Erythroblast (primary cell): ENCODE measurements around the gene ASB8.

Source experiments
- GATA1 ChIP-seq: IDR thresholded peaks from 2 replicates; pipeline ENCODE4 v1.6.1; 2011; ENCODE audit warnings: low read depth, mild to moderate bottlenecking, control low read depth, low read length, moderate library complexity
- POLR2A ChIP-seq: IDR thresholded peaks from 2 replicates; pipeline ENCODE4 v1.6.1; 2011; ENCODE audit warnings: mild to moderate bottlenecking, low read length

DNA sequence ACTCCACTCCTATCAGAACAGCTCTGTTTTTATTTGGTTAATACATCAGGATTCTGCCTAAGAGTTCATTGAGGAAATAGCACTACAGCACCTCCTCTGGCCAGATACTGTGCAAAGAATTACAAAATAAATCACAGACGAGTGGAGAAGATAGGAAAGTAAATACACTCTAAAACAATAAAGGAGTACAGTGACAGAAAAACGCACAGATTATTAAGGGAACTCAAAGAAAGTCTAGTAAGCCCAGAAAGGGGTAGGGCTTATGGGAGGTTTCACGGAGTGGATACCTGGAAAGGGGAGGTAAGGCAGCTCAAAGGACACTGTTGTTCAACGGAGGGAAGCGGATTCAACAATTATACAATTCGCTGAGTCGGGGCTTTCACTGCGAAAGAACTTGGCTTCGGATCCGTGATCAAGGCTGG is 40.2 kb upstream of the ASB8 start:
- no peak for TF ChIP-seq POLR2A
- TF ChIP-seq GATA1, result no peak
